Ishikawa (cell line): Measurements from ENCODE around the gene C16orf92.

Source experiments
- CEBPB ChIP-seq: IDR thresholded peaks from 2 replicates; pipeline ENCODE4 v1.6.1; 2012
- CREB1 ChIP-seq: IDR thresholded peaks from 2 replicates; pipeline ENCODE4 v1.6.1; 2012; ENCODE audit warnings: low read depth
- EGR1 ChIP-seq: IDR thresholded peaks from 2 replicates; pipeline ENCODE4 v1.6.1; 2012
- EP300 ChIP-seq: IDR thresholded peaks from 2 replicates; pipeline ENCODE4 v1.6.1; 2012; ENCODE audit warnings: borderline replicate concordance
- FOXM1 ChIP-seq: IDR thresholded peaks from 2 replicates; pipeline ENCODE4 v1.6.1; 2012; ENCODE audit warnings: low read depth, borderline replicate concordance
- MAX ChIP-seq: IDR thresholded peaks from 2 replicates; pipeline ENCODE4 v1.6.1; 2012
- NFIC ChIP-seq: IDR thresholded peaks from 2 replicates; pipeline ENCODE4 v1.6.1; 2012
- RAD21 ChIP-seq: IDR thresholded peaks from 2 replicates; pipeline ENCODE4 v1.6.1; 2012; ENCODE audit warnings: low read depth
- REST ChIP-seq: IDR thresholded peaks from 2 replicates; pipeline ENCODE4 v1.6.1; 2012; ENCODE audit warnings: low read depth, mild to moderate bottlenecking
- TAF1 ChIP-seq: IDR thresholded peaks from 2 replicates; pipeline ENCODE4 v1.6.1; 2012; ENCODE audit warnings: low read depth, mild to moderate bottlenecking
- TCF12 ChIP-seq: IDR thresholded peaks from 2 replicates; pipeline ENCODE4 v1.6.1; 2012; ENCODE audit warnings: low read depth
- TEAD4 ChIP-seq: IDR thresholded peaks from 2 replicates; pipeline ENCODE4 v1.6.1; 2012
- USF1 ChIP-seq: IDR thresholded peaks from 2 replicates; pipeline ENCODE4 v1.6.1; 2012
- YY1 ChIP-seq: IDR thresholded peaks from 2 replicates; pipeline ENCODE4 v1.6.1; 2012; ENCODE audit warnings: low read depth
- ZBTB7A ChIP-seq: IDR thresholded peaks from 2 replicates; pipeline ENCODE4 v1.6.1; 2012; ENCODE audit warnings: low read depth

C16orf92 gene

GRCh38 chr16:30040221-30040620, 17.2 kb downstream of the C16orf92 start:
- TF ChIP-seq EP300: no peak
- TF ChIP-seq YY1: no peak
- no peak for TF ChIP-seq CREB1
- TF ChIP-seq FOXM1: no peak
- no peak for TF ChIP-seq REST
- TF ChIP-seq USF1: no peak
- no peak for TF ChIP-seq ZBTB7A
- no peak for TF ChIP-seq TEAD4
- no peak for TF ChIP-seq TCF12
- TF ChIP-seq RAD21: no peak
- no peak for TF ChIP-seq CEBPB
- no peak for TF ChIP-seq NFIC
- no peak for TF ChIP-seq EGR1
- no peak for TF ChIP-seq TAF1
- no peak for TF ChIP-seq MAX

GRCh38 chr16:30041841-30042240, 18.8 kb downstream of the C16orf92 start:
- peak; percentile 49 for TF ChIP-seq RAD21
- no peak for TF ChIP-seq NFIC

- no peak for TF ChIP-seq FOXM1
- no peak for TF ChIP-seq YY1
- TF ChIP-seq CEBPB: no peak
- TF ChIP-seq TAF1: no peak
- no peak for TF ChIP-seq EGR1
- TF ChIP-seq REST: no peak
- TF ChIP-seq CREB1: no peak
- TF ChIP-seq TEAD4: no peak
- no peak for TF ChIP-seq TCF12
- TF ChIP-seq RAD21: no peak
- no peak for TF ChIP-seq ZBTB7A
- no peak for TF ChIP-seq MAX
- TF ChIP-seq USF1: no peak
- no peak for TF ChIP-seq NFIC
- no peak for TF ChIP-seq EP300
Observed at GRCh38 chr16:30046178-30046577, 23.2 kb downstream of the C16orf92 start.

- no peak for TF ChIP-seq REST
- no peak for TF ChIP-seq EGR1
- TF ChIP-seq TCF12: no peak
- TF ChIP-seq FOXM1: no peak
- no peak for TF ChIP-seq CREB1
- no peak for TF ChIP-seq YY1
- no peak for TF ChIP-seq TEAD4
- TF ChIP-seq CEBPB: no peak
Observed at GRCh38 chr16:30046588-30046987, 23.6 kb downstream of the C16orf92 start.

- TF ChIP-seq MAX: no peak
- TF ChIP-seq NFIC: no peak
- no peak for TF ChIP-seq RAD21
- TF ChIP-seq EGR1: no peak
- TF ChIP-seq EP300: no peak
- no peak for TF ChIP-seq YY1
- TF ChIP-seq TCF12: no peak
- no peak for TF ChIP-seq CEBPB
- no peak for TF ChIP-seq CREB1
- TF ChIP-seq TEAD4: no peak
- TF ChIP-seq ZBTB7A: no peak
- no peak for TF ChIP-seq TAF1
- TF ChIP-seq FOXM1: no peak
- TF ChIP-seq USF1: no peak
- TF ChIP-seq REST: no peak
Observed at GRCh38 chr16:30049871-30050270, 26.9 kb downstream of the C16orf92 start.
